Activated CD4-positive, alpha-beta T cell treated with anti-CD3 and anti-CD28 coated beads for 24 hours (primary cell): ENCODE data around the gene UBAP2.

Experiments used
- DNase-seq, 2 donors: peaks; one replicate each; pipeline ENCODE4 v3.0.0-alpha.2; 2020; ENCODE audit warnings: low read depth in 2 of 2

Gene UBAP2

GRCh38 chr9:33878691-33879366 is 169.9 kb downstream of the UBAP2 start:
- no peak for DNase-seq

- DNase-seq = no peak
Observed at GRCh38 chr9:33877727-33878489, 170.8 kb downstream of the UBAP2 start.
